Colonic mucosa (tissue), 4 donors: Measurements from ENCODE around the gene NCOA7. TPM values are rescaled to one million over a fixed set of nuclear protein-coding genes. Genes with fewer than 3 reads are reported as not detected.

ENCODE experiments used
- DNase-seq: peaks from one replicate; pipeline ENCODE4 v3.0.0-alpha.2; 2020
- H3K27ac ChIP-seq: fragments of 200-600 bp; one replicate; pipeline ENCODE4 v1.8.0; 2021
- H3K27me3 ChIP-seq: fragments of 200-600 bp; one replicate; pipeline ENCODE4 v1.8.0; 2021
- H3K36me3 ChIP-seq: fragments of 200-600 bp; one replicate; pipeline ENCODE4 v1.8.0; 2021
- H3K4me1 ChIP-seq: fragments of 200-600 bp; one replicate; pipeline ENCODE4 v1.8.0; 2021; ENCODE audit warnings: mild to moderate bottlenecking
- H3K4me3 ChIP-seq: fragments of 200-600 bp; one replicate; pipeline ENCODE4 v1.8.0; 2021
- H3K9ac ChIP-seq, 2 donors: one replicate each; pipeline ENCODE4 v1.7.0; 2013; ENCODE audit warnings: control low read depth in 2 of 2, low read depth in 2 of 2, low read length in 2 of 2
- H3K9me3 ChIP-seq: fragments of 200-600 bp; one replicate; pipeline ENCODE4 v1.8.0; 2021
- intact Hi-C: fragments of 100-400 bp; cut with DNase I; formaldehyde crosslinking; loops from one replicate; pipeline ENCODE4 v1.14.1; 2022
- total RNA-seq, 2 donors: library from RNA; stranded (reverse); fragmentation: NEBNext Ultra II Directional in 1 of 2; extraction: Animal tissue kit (Norgen Biotek cat#: 25700) in 1 of 2; gene quantifications; one replicate each; pipeline ENCODE4 v1.2.1, GENCODE V29; 2021
- TF ChIP-seq, protein P1 (sequence below): fragments of 200-600 bp; IDR thresholded peaks from one replicate; pipeline ENCODE4 v1.8.0; 2022; ENCODE audit warnings: antibody characterized with exemption, mild to moderate bottlenecking
- donor health status: healthy.
- donor health status: DM: no; HTN: no; CAD: no.
- donor health status: DM: no; HTN: no; CAD: no.

The NCOA7 gene
- total RNA-seq, 2 donors from 2014 or later: 24.9 to 59.3 TPM

GRCh38 chr6:125759184-125759902 lies 31.4 kb upstream of the NCOA7 start:
- H3K27me3 ChIP-seq: peaks cover 9% of the 10 kb centered on the region
- no peak overlapping the region for H3K27ac ChIP-seq
- H3K36me3 ChIP-seq: no peaks in the 10 kb centered on the region
- TF ChIP-seq, protein P1, sequence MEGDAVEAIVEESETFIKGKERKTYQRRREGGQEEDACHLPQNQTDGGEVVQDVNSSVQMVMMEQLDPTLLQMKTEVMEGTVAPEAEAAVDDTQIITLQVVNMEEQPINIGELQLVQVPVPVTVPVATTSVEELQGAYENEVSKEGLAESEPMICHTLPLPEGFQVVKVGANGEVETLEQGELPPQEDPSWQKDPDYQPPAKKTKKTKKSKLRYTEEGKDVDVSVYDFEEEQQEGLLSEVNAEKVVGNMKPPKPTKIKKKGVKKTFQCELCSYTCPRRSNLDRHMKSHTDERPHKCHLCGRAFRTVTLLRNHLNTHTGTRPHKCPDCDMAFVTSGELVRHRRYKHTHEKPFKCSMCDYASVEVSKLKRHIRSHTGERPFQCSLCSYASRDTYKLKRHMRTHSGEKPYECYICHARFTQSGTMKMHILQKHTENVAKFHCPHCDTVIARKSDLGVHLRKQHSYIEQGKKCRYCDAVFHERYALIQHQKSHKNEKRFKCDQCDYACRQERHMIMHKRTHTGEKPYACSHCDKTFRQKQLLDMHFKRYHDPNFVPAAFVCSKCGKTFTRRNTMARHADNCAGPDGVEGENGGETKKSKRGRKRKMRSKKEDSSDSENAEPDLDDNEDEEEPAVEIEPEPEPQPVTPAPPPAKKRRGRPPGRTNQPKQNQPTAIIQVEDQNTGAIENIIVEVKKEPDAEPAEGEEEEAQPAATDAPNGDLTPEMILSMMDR: no peak
- H3K4me3 ChIP-seq: no peak overlapping the region
- no peak overlapping the region for H3K9ac ChIP-seq
- no peaks in the 10 kb centered on the region for H3K9me3 ChIP-seq
- no peaks in the 10 kb centered on the region for H3K4me1 ChIP-seq
- no peak for DNase-seq
- intact Hi-C loops: loop anchor here (10.0 kb wide), 1 partner anchor 605 kb away; the partner anchor contains the start of gene TPD52L1

- H3K9me3 ChIP-seq: no peaks in the 10 kb centered on the region
- H3K27ac ChIP-seq: no peak overlapping the region
- peaks cover 2% of the 10 kb centered on the region for H3K27me3 ChIP-seq
- no peaks in the 10 kb centered on the region for H3K36me3 ChIP-seq
- H3K4me1 ChIP-seq: no peaks in the 10 kb centered on the region
- DNase-seq: no peak
- no peak overlapping the region for H3K9ac ChIP-seq
- no peak overlapping the region for H3K4me3 ChIP-seq
- TF ChIP-seq, protein P1: no peak
- intact Hi-C loops: loop anchor here (10.0 kb wide), 1 partner anchor 605 kb away; the partner anchor contains the start of gene TPD52L1
Observed at GRCh38 chr6:125759959-125760457, 30.8 kb upstream of the NCOA7 start.

GRCh38 chr6:125764121-125764671 lies 26.6 kb upstream of the NCOA7 start:
- H3K4me1 ChIP-seq: no peaks in the 10 kb centered on the region
- TF ChIP-seq, protein P1: no peak
- H3K27me3 ChIP-seq: no peaks in the 10 kb centered on the region
- intact Hi-C loops: no loop called here
- no peaks in the 10 kb centered on the region for H3K36me3 ChIP-seq
- H3K9me3 ChIP-seq: no peaks in the 10 kb centered on the region
- H3K27ac ChIP-seq: no peak overlapping the region
- no peak overlapping the region for H3K4me3 ChIP-seq
- H3K9ac ChIP-seq: no peak overlapping the region
- no peak for DNase-seq

DNA sequence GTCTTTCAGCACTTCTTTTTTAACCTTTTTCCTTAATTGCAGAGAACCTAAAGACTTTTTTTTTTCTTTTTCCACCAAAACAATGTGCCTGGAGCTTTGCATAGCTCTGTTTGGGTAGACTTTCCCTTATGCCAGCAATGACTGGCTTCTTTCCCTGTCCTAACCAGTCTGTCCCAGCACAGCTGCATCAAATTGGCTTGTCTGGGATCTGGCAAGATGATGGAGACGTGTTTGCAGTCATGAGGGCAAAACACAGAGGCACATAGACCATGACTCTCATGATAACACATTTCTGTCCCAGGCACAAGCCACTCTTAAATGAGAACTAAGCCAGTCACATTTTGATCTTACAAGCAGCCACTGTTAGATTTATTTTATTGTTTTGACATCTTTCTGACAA lies 24.8 kb upstream of the NCOA7 start:
- H3K4me1 ChIP-seq: no peaks in the 10 kb centered on the region
- no peak for DNase-seq
- no peak overlapping the region for H3K27ac ChIP-seq
- intact Hi-C loops: loop anchor here (2.0 kb wide), 1 partner anchor 451 kb away; no protein-coding TSS in a partner anchor
- H3K9ac ChIP-seq: no peak overlapping the region
- no peak overlapping the region for H3K4me3 ChIP-seq
- H3K27me3 ChIP-seq: no peaks in the 10 kb centered on the region
- no peaks in the 10 kb centered on the region for H3K36me3 ChIP-seq
- TF ChIP-seq, protein P1: no peak
- H3K9me3 ChIP-seq: no peaks in the 10 kb centered on the region

GRCh38 chr6:125766641-125767040 lies 24.1 kb upstream of the NCOA7 start:
- intact Hi-C loops: loop anchor here (2.0 kb wide), 1 partner anchor 452 kb away; no protein-coding TSS in a partner anchor
- H3K4me1 ChIP-seq: no peaks in the 10 kb centered on the region
- H3K4me3 ChIP-seq: no peak overlapping the region
- H3K27ac ChIP-seq: no peak overlapping the region
- H3K36me3 ChIP-seq: no peaks in the 10 kb centered on the region
- H3K9me3 ChIP-seq: no peaks in the 10 kb centered on the region
- DNase-seq: no peak
- H3K9ac ChIP-seq: no peak overlapping the region
- TF ChIP-seq, protein P1: no peak
- H3K27me3 ChIP-seq: no peaks in the 10 kb centered on the region
